Fibroblast of skin of left quadriceps (primary cell): ENCODE data around the gene SNAPC3.
A peak's percentile ranks its signal among the peaks of the same experiment; 100 is the strongest.
"Not testable (repeated sequence)": the region's sequence is repeated elsewhere in the genome, so short reads cannot be mapped to it uniquely, and the experiment has no call there.

Source experiments
- DNase-seq, 2 experiments: peaks; one replicate each; pipeline ENCODE4 v3.0.0-alpha.2; 2013; ENCODE audit warnings: low read depth in 2 of 2

Gene SNAPC3

GRCh38 chr9:15422372-15423230 is at the start of gene SNAPC3:
Gene SNAPC3, plus strand, starts transcription at chr9:15422876. Its CDS starts 4 bp downstream, at chr9:15422880.
- peak; percentile 82 to 86 for DNase-seq

- DNase-seq, result no peak
Measured at GRCh38 chr9:15373881-15374280, 48.8 kb upstream of the SNAPC3 start.

GRCh38 chr9:15374310-15374709 is 48.4 kb upstream of the SNAPC3 start:
- DNase-seq, result no peak

GRCh38 chr9:15374825-15375224 is 47.9 kb upstream of the SNAPC3 start:
- no peak for DNase-seq

DNA sequence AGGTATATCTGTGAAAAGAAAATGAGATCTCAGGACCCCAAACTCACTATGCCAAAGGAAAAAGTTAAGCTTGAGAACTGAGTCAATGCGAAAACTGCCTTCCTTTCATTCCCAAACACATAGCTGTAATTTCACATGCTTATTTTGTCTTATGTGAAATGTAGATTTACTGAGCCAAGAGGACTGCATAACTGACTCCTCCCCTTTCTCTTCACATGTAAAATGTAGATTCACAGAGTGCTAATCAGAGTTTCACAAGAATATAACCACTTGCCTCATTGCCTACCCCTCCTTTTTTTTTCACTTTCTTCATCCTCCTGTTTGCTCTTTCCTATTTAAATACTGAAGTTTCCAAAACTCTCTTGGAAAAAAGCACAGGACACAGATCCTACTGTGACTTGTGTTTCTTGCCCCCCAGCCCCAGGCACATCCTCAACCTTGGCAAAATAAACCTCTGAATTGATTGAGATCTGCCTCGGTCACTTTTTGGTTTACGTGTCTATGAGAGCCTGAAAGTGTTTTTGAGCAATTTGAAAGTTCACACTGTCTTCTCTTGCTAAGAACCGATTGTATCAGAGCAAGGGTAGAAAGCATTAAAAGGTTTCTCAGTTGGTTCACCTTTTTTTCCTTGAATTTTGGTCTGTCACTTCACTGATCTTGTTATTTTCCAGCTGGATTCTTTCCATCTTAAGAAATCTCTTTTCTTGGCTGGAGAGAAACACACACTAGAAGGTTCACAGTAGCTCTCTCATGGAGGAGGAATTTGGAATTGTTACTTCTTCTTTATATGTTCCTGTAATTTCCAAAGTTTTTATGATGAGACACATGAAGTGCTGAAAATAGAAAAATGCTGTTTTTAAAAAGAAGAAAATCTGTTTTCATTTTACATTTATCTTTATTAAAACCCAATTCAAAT is 44.8 kb upstream of the SNAPC3 start:
- no peak for DNase-seq

DNA sequence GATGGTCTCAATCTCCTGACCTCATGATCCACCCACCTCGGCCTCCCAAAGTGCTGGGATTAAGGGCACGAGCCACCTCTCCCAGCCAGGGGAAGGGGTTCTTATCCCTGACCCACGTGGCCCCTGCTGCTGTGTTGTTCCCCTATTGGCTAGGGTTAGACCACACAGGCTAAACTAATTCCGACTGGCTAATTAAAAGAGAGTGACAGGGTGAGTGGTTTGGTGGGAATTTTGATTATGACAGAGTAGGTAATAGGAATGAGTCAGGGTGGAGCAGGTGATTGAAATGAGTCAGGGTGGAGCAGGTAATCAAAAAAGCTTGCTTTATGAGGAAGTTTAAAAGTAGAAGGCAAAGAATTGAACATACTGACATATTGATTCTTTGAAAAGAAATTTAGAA is 43.4 kb upstream of the SNAPC3 start:
- not testable (repeated sequence) for DNase-seq

- DNase-seq, result not testable (repeated sequence)
Measured at GRCh38 chr9:15379888-15380287, 42.8 kb upstream of the SNAPC3 start.

- no peak for DNase-seq
Measured at GRCh38 chr9:15381491-15381890, 41.2 kb upstream of the SNAPC3 start.

GRCh38 chr9:15386465-15386864 is 36.2 kb upstream of the SNAPC3 start:
- no peak for DNase-seq

- DNase-seq, result no peak
Measured at GRCh38 chr9:15389173-15389572, 33.5 kb upstream of the SNAPC3 start.

DNA sequence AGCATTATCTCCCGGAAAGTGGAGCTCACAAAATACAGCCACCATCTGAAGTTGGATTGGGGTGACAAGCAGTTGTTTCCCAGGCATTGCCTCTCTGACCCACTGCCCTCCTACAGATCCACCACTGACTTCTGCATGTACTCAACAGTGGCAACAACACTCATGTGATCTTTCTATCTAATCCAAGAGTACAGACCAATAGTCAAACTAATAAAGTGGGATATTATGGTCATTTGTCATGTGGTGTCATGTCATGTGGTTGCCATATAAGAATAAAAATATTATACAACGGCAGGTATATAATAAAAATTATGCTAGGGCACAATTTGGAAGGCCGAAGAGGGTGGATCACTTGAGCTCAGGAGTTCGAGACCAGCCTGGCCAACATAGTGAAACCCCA is 33.0 kb upstream of the SNAPC3 start:
- no peak for DNase-seq

GRCh38 chr9:15390201-15390600 is 32.5 kb upstream of the SNAPC3 start:
- DNase-seq, result no peak

GRCh38 chr9:15392363-15392762 is 30.3 kb upstream of the SNAPC3 start:
- no peak for DNase-seq

- DNase-seq, result no peak
Measured at GRCh38 chr9:15400281-15400941, 22.3 kb upstream of the SNAPC3 start.

DNA sequence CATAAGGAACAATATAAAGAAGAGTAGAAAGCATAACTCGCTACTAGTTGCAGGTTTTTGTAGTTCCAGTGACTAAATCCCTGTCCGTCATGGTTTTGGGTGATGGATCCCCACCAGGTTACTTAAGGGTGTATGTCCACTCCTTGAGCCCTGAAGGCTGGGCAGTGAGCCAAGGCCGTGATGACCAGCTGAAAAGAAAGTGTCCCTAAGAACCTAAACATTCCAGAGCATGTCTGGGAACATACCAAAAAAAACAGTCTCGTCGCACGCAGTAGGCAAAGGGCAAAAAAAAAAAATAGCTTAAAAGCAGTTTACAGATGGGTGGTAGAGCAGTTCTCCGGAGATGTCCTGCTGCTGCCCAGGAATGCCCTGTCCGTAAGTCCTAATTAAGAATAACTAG is 21.4 kb upstream of the SNAPC3 start:
- no peak for DNase-seq

- DNase-seq, result no peak
Measured at GRCh38 chr9:15403155-15403554, 19.5 kb upstream of the SNAPC3 start.

- no peak for DNase-seq
Measured at GRCh38 chr9:15404171-15404570, 18.5 kb upstream of the SNAPC3 start.

DNA sequence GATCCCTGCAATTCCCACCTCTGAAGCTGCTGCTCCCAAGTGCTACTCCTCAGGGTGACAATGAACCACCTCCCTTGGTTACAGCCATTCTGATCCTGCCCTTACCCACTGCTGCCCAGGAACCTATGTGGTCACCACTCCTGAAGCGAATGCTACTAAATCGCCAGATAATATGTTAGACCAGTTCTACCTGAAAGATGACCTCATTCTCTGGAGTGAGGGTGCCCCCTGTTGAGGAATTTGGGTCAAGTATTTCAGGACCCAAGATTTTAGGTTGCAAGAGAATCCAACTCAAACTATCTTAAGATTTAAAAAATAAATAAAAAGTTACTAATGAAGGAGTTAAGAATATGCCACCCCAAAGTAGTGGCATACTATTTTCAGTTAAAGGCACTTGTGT is 5.8 kb upstream of the SNAPC3 start:
- peak; percentile 19 to 21 for DNase-seq

DNA sequence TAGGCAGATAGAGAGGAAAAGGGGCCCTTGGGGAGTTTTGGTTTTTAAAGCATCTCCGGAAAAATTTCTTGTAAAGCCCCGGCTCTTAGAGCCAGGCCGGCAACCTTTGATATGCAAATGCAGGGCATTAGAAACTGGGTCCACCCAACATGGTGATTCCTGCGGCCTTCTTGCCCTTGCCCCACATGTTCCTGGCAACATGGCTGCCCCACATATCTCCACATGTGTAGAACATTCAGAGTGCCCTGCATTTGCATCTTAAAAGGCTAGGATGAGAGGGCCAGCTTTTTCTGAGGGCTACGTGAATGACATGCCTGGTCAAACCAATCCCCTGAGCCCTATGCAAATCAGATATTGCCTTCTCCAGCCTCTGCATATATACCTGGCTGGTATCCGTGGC is 5.0 kb upstream of the SNAPC3 start:
- no peak for DNase-seq

GRCh38 chr9:15420796-15421195 is 1.9 kb upstream of the SNAPC3 start:
- no peak for DNase-seq

DNA sequence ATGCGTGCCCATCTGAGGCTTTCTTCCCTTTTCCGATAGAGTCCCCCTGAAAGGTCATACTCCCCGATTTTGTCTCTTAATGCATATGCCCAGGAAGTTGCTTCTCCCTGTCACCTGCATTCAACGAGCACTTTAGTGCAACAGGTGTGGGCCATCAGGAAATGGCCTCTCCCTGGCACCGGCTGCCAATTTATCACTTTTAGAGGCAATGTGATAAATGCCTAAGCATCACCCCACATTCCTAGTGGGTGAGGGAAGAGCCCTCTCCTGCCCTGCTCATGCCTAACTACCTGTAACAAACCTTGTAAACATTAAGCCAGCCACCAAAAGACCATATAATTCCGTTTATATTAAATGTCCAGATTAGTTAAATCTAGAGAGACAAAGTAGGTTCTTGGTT is 1.1 kb upstream of the SNAPC3 start:
- DNase-seq, result no peak

- no peak for DNase-seq
Measured at GRCh38 chr9:15421990-15422371, 695 bp upstream of the SNAPC3 start.
